Type B pancreatic cell (in vitro differentiated cells): ENCODE measurements around the gene WDR77. TPM values are rescaled to one million over a fixed set of nuclear protein-coding genes. Genes with fewer than 3 reads are reported as not detected.

ENCODE experiments used
- DNase-seq: peaks from one replicate; pipeline ENCODE4 v3.0.0; 2021; ENCODE audit warnings: mixed read lengths; ENCODE audit not compliant: unreplicated experiment; ENCODE audit errors: extremely low spot score
- H3K27ac Mint-ChIP-seq: 2 replicates; pipeline ENCODE4 v1.8.0; 2021; ENCODE audit warnings: mild to moderate bottlenecking, mixed read lengths
- H3K27me3 Mint-ChIP-seq: 2 replicates; pipeline ENCODE4 v1.8.0; 2021; ENCODE audit warnings: mixed read lengths
- H3K36me3 Mint-ChIP-seq: 2 replicates; pipeline ENCODE4 v1.8.0; 2021; ENCODE audit warnings: mixed read lengths
- H3K4me1 Mint-ChIP-seq: one replicate; pipeline ENCODE4 v1.8.0; 2021; ENCODE audit warnings: mixed read lengths; ENCODE audit not compliant: unreplicated experiment
- H3K4me3 Mint-ChIP-seq: 2 replicates; pipeline ENCODE4 v1.8.0; 2021; ENCODE audit warnings: mild to moderate bottlenecking, mixed read lengths
- H3K9me3 Mint-ChIP-seq: 2 replicates; pipeline ENCODE4 v1.8.0; 2021; ENCODE audit warnings: mixed read lengths
- CTCF ChIP-seq: fragments of 200-600 bp; sonication (generic); conservative IDR thresholded peaks from 2 replicates; pipeline ENCODE4 v1.5.0; 2021; ENCODE audit warnings: antibody characterized with exemption, mild to moderate bottlenecking
- total RNA-seq: library from RNA; stranded (reverse); gene quantifications from 2 replicates; pipeline ENCODE4 v1.2.1, GENCODE V29; 2021; ENCODE audit warnings: low replicate concordance

WDR77 gene
- total RNA-seq, 1 donor from 2014 or later: 42.8 TPM

GRCh38 chr1:111453706-111454105 lies 4.7 kb upstream of the WDR77 start:
- TF ChIP-seq CTCF: no peak
- Mint-ChIP-seq H3K4me1 (peaks cover 17% of the 10 kb centered on the region), H3K27ac (no peak overlapping the region), H3K9me3 (no peaks in the 10 kb centered on the region), H3K27me3 (no peaks in the 10 kb centered on the region), H3K4me3 (no peak overlapping the region), H3K36me3 (peaks cover 31% of the 10 kb centered on the region)
- DNase-seq: no peak

GRCh38 chr1:111452581-111452980 lies 3.5 kb upstream of the WDR77 start:
- Mint-ChIP-seq H3K36me3 (peaks cover 24% of the 10 kb centered on the region), H3K27ac (no peak overlapping the region)
- no peak for DNase-seq

GRCh38 chr1:111450185-111450584 lies 1.1 kb upstream of the WDR77 start:
- Mint-ChIP-seq H3K4me1 (peaks cover 38% of the 10 kb centered on the region), H3K36me3 (peaks cover 16% of the 10 kb centered on the region)
- TF ChIP-seq CTCF: no peak

More at GRCh38 chr1:111452581-111452980, 3.5 kb upstream of the WDR77 start:
- H3K4me3 Mint-ChIP-seq: no peak overlapping the region
- no peaks in the 10 kb centered on the region for H3K9me3 Mint-ChIP-seq
- no peaks in the 10 kb centered on the region for H3K27me3 Mint-ChIP-seq
- peaks cover 22% of the 10 kb centered on the region for H3K4me1 Mint-ChIP-seq
- no peak for TF ChIP-seq CTCF

GRCh38 chr1:111449703-111450017 lies 604 bp upstream of the WDR77 start:
- Mint-ChIP-seq H3K4me3 (peak overlapping the region; percentile 100), H3K27me3 (no peaks in the 10 kb centered on the region), H3K4me1 (peaks cover 38% of the 10 kb centered on the region), H3K36me3 (peaks cover 16% of the 10 kb centered on the region), H3K27ac (peak overlapping the region; percentile 99), H3K9me3 (no peaks in the 10 kb centered on the region)
- no peak for TF ChIP-seq CTCF
- DNase-seq: no peak

More at GRCh38 chr1:111450185-111450584, 1.1 kb upstream of the WDR77 start:
- H3K4me3 Mint-ChIP-seq: peak overlapping the region; percentile 100
- peak overlapping the region; percentile 99 for H3K27ac Mint-ChIP-seq
- no peaks in the 10 kb centered on the region for H3K9me3 Mint-ChIP-seq
- H3K27me3 Mint-ChIP-seq: no peaks in the 10 kb centered on the region
- DNase-seq: no peak

GRCh38 chr1:111448482-111448917 lies 556 bp downstream of the WDR77 start:
- TF ChIP-seq CTCF: no peak
- DNase-seq: peak; percentile 68
- peak overlapping the region; percentile 100 for H3K4me3 Mint-ChIP-seq
- H3K36me3 Mint-ChIP-seq: peaks cover 22% of the 10 kb centered on the region
- no peaks in the 10 kb centered on the region for H3K9me3 Mint-ChIP-seq
- H3K4me1 Mint-ChIP-seq: peaks cover 38% of the 10 kb centered on the region
- no peaks in the 10 kb centered on the region for H3K27me3 Mint-ChIP-seq
- peak overlapping the region; percentile 46 for H3K27ac Mint-ChIP-seq
